Adrenal gland (tissue), 5 donors: ENCODE data around the gene CDHR2.

Experiments
- CTCF ChIP-seq, 6 experiments: fragments of 450-650 bp in 4 of 6; fragments of 200-600 bp in 2 of 6; sonication (generic) in 1 of 6; IDR thresholded peaks; 1 replicate in 5 of 6; 2 replicates in 1 of 6; pipeline versions ENCODE4 v1.5.1 to v1.8.0; 2016 to 2021; ENCODE audit warnings: antibody characterized with exemption in 6 of 6, mild to moderate bottlenecking in 2 of 6, moderate library complexity in 1 of 6
- POLR2A ChIP-seq, 2 donors: fragments of 450-650 bp; IDR thresholded peaks; one replicate each; pipeline ENCODE4 v1.6.1; 2017; ENCODE audit warnings: antibody characterized with exemption in 2 of 2, mild to moderate bottlenecking in 2 of 2, moderate library complexity in 1 of 2
- donor health status: DM: no; HTN: no; CAD: no.

GRCh38 chr5:176534640-176535039 is 14.5 kb upstream of the CDHR2 start:
- TF ChIP-seq CTCF (IDR thresholded peaks at IDR 0.05) (no peak), POLR2A (IDR thresholded peaks at IDR 0.05) (peak in 1 of 2 donors; percentile 27)
